Endothelial cell of umbilical vein (primary cell): Measurements from ENCODE around the gene PRSS56. TPM values are rescaled to one million over a fixed set of nuclear protein-coding genes. Genes with fewer than 3 reads are reported as not detected.

Experiments used
- BruUV-seq: library from RNA; stranded (reverse); fragments of 400-500 nt; replicated peaks from 2 replicates; lab custom pipeline; 2021; lab: Mats Ljungman, UMichigan
- CTCF ChIA-PET: fragments of 300-600, 350-600 bp; sonication (Branson Sonifier 250); formaldehyde crosslinking; loops from one replicate; lab custom pipeline; 2021; ENCODE audit warnings: antibody characterized with exemption, inconsistent platforms; lab: Charles Lee
- POLR2A ChIA-PET: fragments of 300-600, 350-600 bp; sonication (Branson Sonifier 250); formaldehyde crosslinking; loops from one replicate; lab custom pipeline; 2021; ENCODE audit warnings: antibody characterized with exemption, inconsistent platforms; lab: Charles Lee
- DNase-seq: peaks from one replicate; pipeline ENCODE4 v3.0.0-alpha.2; 2011; ENCODE audit warnings: low read depth, low spot score
- FAIRE-seq: peaks from 2 replicates; lab custom pipeline; 2011; peaks lifted over from hg19 to GRCh38; lab: Jason Lieb, UNC
- H2AFZ ChIP-seq: 2 replicates; pipeline ENCODE4 v1.6.0; 2012; ENCODE audit warnings: low read depth, low read length, control low read depth, inconsistent platforms
- H3K27ac ChIP-seq: 2 replicates; pipeline ENCODE4 v1.5.1; 2011; ENCODE audit warnings: low read depth, mild to moderate bottlenecking, control low read depth, low read length, moderate library complexity; ENCODE audit not compliant: insufficient read depth
- H3K27me3 ChIP-seq, 2 experiments: 2 replicates each; pipeline versions ENCODE4 v1.6.0 to v1.6.1; 2011; ENCODE audit warnings: low read length in 2 of 2, mixed read lengths in 1 of 2; ENCODE audit not compliant: control insufficient read depth in 2 of 2, insufficient read depth in 2 of 2
- H3K36me3 ChIP-seq, 2 experiments: 2 replicates in 1 of 2; 3 replicates in 1 of 2; pipeline ENCODE4 v1.5.1; 2011; ENCODE audit warnings: low read length in 2 of 2, mild to moderate bottlenecking in 1 of 2, moderate library complexity in 1 of 2; ENCODE audit not compliant: control insufficient read depth in 2 of 2, insufficient read depth in 2 of 2; ENCODE audit errors: extremely low read depth in 1 of 2
- H3K4me1 ChIP-seq: 3 replicates; pipeline ENCODE4 v1.5.1; 2011; ENCODE audit warnings: mild to moderate bottlenecking, low read length; ENCODE audit not compliant: control insufficient read depth, insufficient read depth; ENCODE audit errors: extremely low read depth
- H3K4me2 ChIP-seq: 2 replicates; pipeline ENCODE4 v1.6.1; 2011; ENCODE audit warnings: low read length, control low read depth, mixed read lengths; ENCODE audit not compliant: insufficient read depth
- H3K4me3 ChIP-seq, 3 experiments: fragments of 200-600 bp in 1 of 3; sonication (generic), shearing (Covaris generic) in 1 of 3; replicated peaks in 1 of 3; 2 replicates each; pipeline ENCODE4 v1.5.1; 2011 to 2016; ENCODE audit warnings: control low read depth in 3 of 3, low read length in 3 of 3, mild to moderate bottlenecking in 2 of 3, inconsistent platforms in 1 of 3, low read depth in 1 of 3, moderate library complexity in 1 of 3; ENCODE audit not compliant: insufficient read depth in 1 of 3
- H3K79me2 ChIP-seq: 2 replicates; pipeline ENCODE4 v1.6.0; 2012; ENCODE audit warnings: low read length, inconsistent platforms; ENCODE audit not compliant: control insufficient read depth, insufficient read depth
- H3K9ac ChIP-seq: replicated peaks from 2 replicates; pipeline ENCODE3; 2011; ENCODE audit warnings: low read length, control low read depth; ENCODE audit not compliant: insufficient read depth; ENCODE audit errors: extremely low read depth
- H3K9me1 ChIP-seq: replicated peaks from 3 replicates; pipeline ENCODE4 v1.6.0; 2011; ENCODE audit warnings: mild to moderate bottlenecking, low read length; ENCODE audit not compliant: control insufficient read depth, insufficient read depth; ENCODE audit errors: extremely low read depth
- H3K9me3 ChIP-seq: replicated peaks from 2 replicates; pipeline ENCODE4 v1.5.1; 2012; ENCODE audit warnings: low read length, inconsistent platforms; ENCODE audit not compliant: control insufficient read depth, insufficient read depth
- H4K20me1 ChIP-seq: replicated peaks from 2 replicates; pipeline ENCODE3; 2011; ENCODE audit warnings: mild to moderate bottlenecking, low read length; ENCODE audit not compliant: control insufficient read depth, insufficient read depth; ENCODE audit errors: extremely low read depth
- CTCF ChIP-seq, 2 donors: IDR thresholded peaks; 1 replicate in 1 of 2; 2 replicates in 1 of 2; pipeline ENCODE4 v1.5.1; 2011; ENCODE audit warnings: low read length in 2 of 2, mild to moderate bottlenecking in 2 of 2, moderate library complexity in 2 of 2, control low read depth in 1 of 2, inconsistent platforms in 1 of 2, low read depth in 1 of 2; ENCODE audit not compliant: insufficient read depth in 1 of 2; ENCODE audit errors: extremely low read depth in 1 of 2
- EZH2 ChIP-seq: IDR thresholded peaks from 2 replicates; pipeline ENCODE4 v1.6.1; 2012; ENCODE audit warnings: borderline replicate concordance, low read depth, mild to moderate bottlenecking, moderate library complexity, low read length, inconsistent platforms; ENCODE audit not compliant: severe bottlenecking
- FOS ChIP-seq: IDR thresholded peaks from 2 replicates; pipeline ENCODE4 v1.6.1; 2011; ENCODE audit warnings: mild to moderate bottlenecking, low read length, moderate library complexity, borderline replicate concordance; ENCODE audit not compliant: insufficient read depth
- GATA2 ChIP-seq: IDR thresholded peaks from 2 replicates; pipeline ENCODE4 v1.7.0; 2011; ENCODE audit warnings: low read depth, mild to moderate bottlenecking, moderate library complexity, mixed read lengths, low read length; ENCODE audit not compliant: insufficient read length, insufficient read depth
- JUN ChIP-seq: IDR thresholded peaks from 2 replicates; pipeline ENCODE4 v1.6.1; 2011; ENCODE audit warnings: borderline replicate concordance, low read depth; ENCODE audit not compliant: insufficient read length, insufficient read depth
- MYC ChIP-seq: IDR thresholded peaks from one replicate; pipeline ENCODE4 v1.6.1; 2011; ENCODE audit warnings: mild to moderate bottlenecking, low read depth, low read length
- POLR2A ChIP-seq: IDR thresholded peaks from 2 replicates; pipeline ENCODE4 v1.6.1; 2012; ENCODE audit warnings: low read depth, mild to moderate bottlenecking, control low read depth, low read length
- POLR2AphosphoS5 ChIP-seq: IDR thresholded peaks from 2 replicates; pipeline ENCODE4 v1.6.1; 2012; ENCODE audit warnings: low read depth, mild to moderate bottlenecking, control low read depth, low read length, moderate library complexity; ENCODE audit not compliant: insufficient read depth
- dilution Hi-C: fragments of 300-500 bp; cut with MboI; formaldehyde crosslinking; loops from one replicate; pipeline ENCODE4 v1.15.0; 2019; ENCODE audit warnings: low sequenced_read_pairs; ENCODE audit not compliant: extremely low pct_ligation_motif_present
- intact Hi-C: fragments of 100-400 bp; cut with micrococcal nuclease; formaldehyde crosslinking; loops from one replicate; pipeline ENCODE4 v1.10.0; 2022
- polyA plus RNA-seq, 4 experiments: library from polyadenylated mRNA; depleted of rRNA in 3 of 4; stranded (reverse) in 3 of 4; unstranded in 1 of 4; fragments of >200 nt; gene quantifications; 2 replicates each; pipeline versions ENCODE4 v1.2.1 to v1.2.3, GENCODE V29; 2011 to 2012; ENCODE audit warnings: missing spikeins in 1 of 4
- total RNA-seq: library from RNA; stranded (reverse); gene quantifications from 2 replicates; pipeline ENCODE4 v1.2.3, GENCODE V29; 2021
- TF ChIP-seq, protein P1 (sequence below): IDR thresholded peaks from 2 replicates; pipeline ENCODE4 v1.6.1; 2011; ENCODE audit not compliant: insufficient read depth, insufficient read length

PRSS56 gene
- total and polyA plus RNA-seq, 2 donors (not counting 3 experiments of a cell fraction or from before 2014, with no cell fraction given): not detected

DNA sequence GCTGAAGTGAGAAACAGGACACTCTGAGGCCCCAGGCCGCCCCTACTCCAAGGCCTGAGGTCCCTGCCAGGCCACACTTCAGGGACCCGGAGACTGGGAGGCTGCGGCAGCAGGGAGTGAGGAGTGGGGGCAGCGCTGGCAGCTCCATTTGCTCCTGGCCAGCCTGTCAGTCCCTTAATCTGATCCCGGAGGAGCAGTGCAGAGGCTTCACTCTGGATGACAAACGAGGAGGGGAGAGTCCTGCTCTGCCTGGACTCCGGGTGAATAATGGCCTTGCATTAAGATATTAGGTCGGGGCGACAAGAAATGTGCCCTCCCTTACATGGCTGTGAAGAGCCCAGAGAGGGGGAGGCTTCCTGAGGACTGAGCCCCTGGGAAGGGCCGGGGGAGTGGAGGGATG is 14.3 kb upstream of the PRSS56 start:
- no TSS peak for BruUV-seq
- DNase-seq (no peak), FAIRE-seq (no peak)
- no peak overlapping the region for H2AFZ ChIP-seq
- H3K36me3 ChIP-seq: no peaks in the 10 kb centered on the region
- no peak overlapping the region for H3K9ac ChIP-seq
- no peak overlapping the region for H3K4me2 ChIP-seq
- H3K4me3 ChIP-seq: no peak overlapping the region
- intact Hi-C loops: no loop called here
- H4K20me1 ChIP-seq: no peaks in the 10 kb centered on the region
- H3K27me3 ChIP-seq: peaks cover 35 to 36% of the 10 kb centered on the region in 2 experiments
- dilution Hi-C loops: no loop called here
- no peak overlapping the region for H3K27ac ChIP-seq
- H3K9me1 ChIP-seq: no peaks in the 10 kb centered on the region
- POLR2A ChIA-PET: no interaction called here
- CTCF ChIA-PET: no interaction called here
- TF ChIP-seq EZH2 (peak; percentile 16), POLR2A (no peak), FOS (no peak), GATA2 (no peak)
- TF ChIP-seq, protein P1, sequence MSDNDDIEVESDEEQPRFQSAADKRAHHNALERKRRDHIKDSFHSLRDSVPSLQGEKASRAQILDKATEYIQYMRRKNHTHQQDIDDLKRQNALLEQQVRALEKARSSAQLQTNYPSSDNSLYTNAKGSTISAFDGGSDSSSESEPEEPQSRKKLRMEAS: no peak
- H3K9me3 ChIP-seq: no peaks in the 10 kb centered on the region
- H3K4me1 ChIP-seq: no peaks in the 10 kb centered on the region
- no peaks in the 10 kb centered on the region for H3K79me2 ChIP-seq

GRCh38 chr2:232506709-232507108 is 13.5 kb upstream of the PRSS56 start:
- no peak overlapping the region for H3K4me2 ChIP-seq
- H3K9me1 ChIP-seq: no peaks in the 10 kb centered on the region
- no peaks in the 10 kb centered on the region for H3K9me3 ChIP-seq
- no peak overlapping the region for H3K9ac ChIP-seq
- H3K27ac ChIP-seq: no peak overlapping the region
- no peaks in the 10 kb centered on the region for H3K4me1 ChIP-seq
- CTCF ChIA-PET: no interaction called here
- peaks cover 35% of the 10 kb centered on the region in 2 experiments for H3K27me3 ChIP-seq
- no peak overlapping the region for H2AFZ ChIP-seq
- H3K4me3 ChIP-seq: no peak overlapping the region
- POLR2A ChIA-PET: no interaction called here
- DNase-seq (no peak), FAIRE-seq (no peak)
- H4K20me1 ChIP-seq: no peaks in the 10 kb centered on the region
- TF ChIP-seq EZH2: no peak
- TF ChIP-seq CTCF (IDR thresholded peaks at IDR 0.05; ENCODE audit: extremely low read depth in 1 of 2, insufficient read depth in 1 of 2, low read depth in 1 of 2, low read length in 2 of 2): no peak
- no peak for TF ChIP-seq POLR2A
- TF ChIP-seq, protein P1: no peak
- TF ChIP-seq GATA2: no peak
- TF ChIP-seq JUN: no peak
- TF ChIP-seq POLR2AphosphoS5: no peak
- TF ChIP-seq MYC: no peak
- no peak for TF ChIP-seq FOS
- intact Hi-C loops: no loop called here
- no peaks in the 10 kb centered on the region for H3K79me2 ChIP-seq
- no peaks in the 10 kb centered on the region for H3K36me3 ChIP-seq
- BruUV-seq: no TSS peak
- dilution Hi-C loops: no loop called here
